GM18507 (cell line): ENCODE data around the gene EHMT2.
"Not testable (repeated sequence)": the region's sequence is repeated elsewhere in the genome, so short reads cannot be mapped to it uniquely, and the experiment has no call there.

ENCODE experiments used
- DNase-seq: peaks from one replicate; pipeline ENCODE4 v3.0.0; 2011; ENCODE audit warnings: low read depth; ENCODE audit not compliant: insufficient read length; ENCODE audit errors: extremely low spot score
- FAIRE-seq: peaks from 2 replicates; lab custom pipeline; 2011; peaks lifted over from hg19 to GRCh38; lab: Jason Lieb, UNC

Gene EHMT2

GRCh38 chr6:31897612-31898382, at the start of gene EHMT2:
Gene EHMT2, minus strand, starts transcription at chr6:31897698. Its CDS starts 21 bp downstream, at chr6:31897677.
- peak; percentile 78 for DNase-seq
- FAIRE-seq = peak; percentile 90

- DNase-seq = no peak
Measured at GRCh38 chr6:31947070-31947675, 49.7 kb upstream of the EHMT2 start.

GRCh38 chr6:31946370-31946885, 48.9 kb upstream of the EHMT2 start:
- no peak for FAIRE-seq
- DNase-seq = no peak

More at GRCh38 chr6:31947070-31947675, 49.7 kb upstream of the EHMT2 start:
- FAIRE-seq = no peak

GRCh38 chr6:31945507-31946369, 48.2 kb upstream of the EHMT2 start, which contains the start of gene CFB:
Gene CFB, plus strand, starts transcription at chr6:31946095. Its CDS starts 127 bp downstream, at chr6:31946222.
- DNase-seq = no peak
- no peak for FAIRE-seq

- FAIRE-seq = no peak
Measured at GRCh38 chr6:31945154-31945506, 47.6 kb upstream of the EHMT2 start.

GRCh38 chr6:31943742-31944141, 46.2 kb upstream of the EHMT2 start:
- no peak for DNase-seq
- no peak for FAIRE-seq

More at GRCh38 chr6:31945154-31945506, 47.6 kb upstream of the EHMT2 start:
- DNase-seq = no peak

- FAIRE-seq (no peak), DNase-seq (no peak)
Measured at GRCh38 chr6:31940256-31940664, 42.8 kb upstream of the EHMT2 start.

- DNase-seq (no peak), FAIRE-seq (no peak)
Measured at GRCh38 chr6:31935823-31936222, 38.3 kb upstream of the EHMT2 start.

- FAIRE-seq (no peak), DNase-seq (no peak)
Measured at GRCh38 chr6:31935021-31935420, 37.5 kb upstream of the EHMT2 start.

GRCh38 chr6:31933537-31933936, 36.0 kb upstream of the EHMT2 start:
- DNase-seq (no peak), FAIRE-seq (no peak)

- not testable (repeated sequence) for DNase-seq, FAIRE-seq
Measured at GRCh38 chr6:31932137-31932536, 34.6 kb upstream of the EHMT2 start.

GRCh38 chr6:31930962-31931361, 33.5 kb upstream of the EHMT2 start:
- FAIRE-seq (no peak), DNase-seq (no peak)

GRCh38 chr6:31928672-31928939, 31.1 kb upstream of the EHMT2 start:
- no peak for FAIRE-seq
- no peak for DNase-seq

- FAIRE-seq (no peak), DNase-seq (no peak)
Measured at GRCh38 chr6:31927863-31928671, 30.6 kb upstream of the EHMT2 start.

- no peak for FAIRE-seq
- DNase-seq = no peak
Measured at GRCh38 chr6:31927242-31927862, 29.9 kb upstream of the EHMT2 start, which contains the start of gene C2. Gene C2, plus strand, starts transcription at chr6:31927717. Its CDS starts 36 bp downstream, at chr6:31927753.

- DNase-seq (no peak), FAIRE-seq (no peak)
Measured at GRCh38 chr6:31922942-31923341, 25.4 kb upstream of the EHMT2 start.

- FAIRE-seq (no peak), DNase-seq (no peak)
Measured at GRCh38 chr6:31920811-31921210, 23.3 kb upstream of the EHMT2 start.

- no peak for FAIRE-seq
- no peak for DNase-seq
Measured at GRCh38 chr6:31919624-31920303, 22.3 kb upstream of the EHMT2 start.
